ENCODE data around the gene NHEJ1. TPM values are rescaled to one million over a fixed set of nuclear protein-coding genes. Genes with fewer than 3 reads are reported as not detected.
A peak's percentile ranks its signal among the peaks of the same experiment; 100 is the strongest.

NHEJ1 gene
- total and polyA plus RNA-seq, 2 of the 13 experiments (the other 11 are each of a cell fraction or from before 2014, with no cell fraction given) = 30.0 to 30.7 TPM

DNA sequence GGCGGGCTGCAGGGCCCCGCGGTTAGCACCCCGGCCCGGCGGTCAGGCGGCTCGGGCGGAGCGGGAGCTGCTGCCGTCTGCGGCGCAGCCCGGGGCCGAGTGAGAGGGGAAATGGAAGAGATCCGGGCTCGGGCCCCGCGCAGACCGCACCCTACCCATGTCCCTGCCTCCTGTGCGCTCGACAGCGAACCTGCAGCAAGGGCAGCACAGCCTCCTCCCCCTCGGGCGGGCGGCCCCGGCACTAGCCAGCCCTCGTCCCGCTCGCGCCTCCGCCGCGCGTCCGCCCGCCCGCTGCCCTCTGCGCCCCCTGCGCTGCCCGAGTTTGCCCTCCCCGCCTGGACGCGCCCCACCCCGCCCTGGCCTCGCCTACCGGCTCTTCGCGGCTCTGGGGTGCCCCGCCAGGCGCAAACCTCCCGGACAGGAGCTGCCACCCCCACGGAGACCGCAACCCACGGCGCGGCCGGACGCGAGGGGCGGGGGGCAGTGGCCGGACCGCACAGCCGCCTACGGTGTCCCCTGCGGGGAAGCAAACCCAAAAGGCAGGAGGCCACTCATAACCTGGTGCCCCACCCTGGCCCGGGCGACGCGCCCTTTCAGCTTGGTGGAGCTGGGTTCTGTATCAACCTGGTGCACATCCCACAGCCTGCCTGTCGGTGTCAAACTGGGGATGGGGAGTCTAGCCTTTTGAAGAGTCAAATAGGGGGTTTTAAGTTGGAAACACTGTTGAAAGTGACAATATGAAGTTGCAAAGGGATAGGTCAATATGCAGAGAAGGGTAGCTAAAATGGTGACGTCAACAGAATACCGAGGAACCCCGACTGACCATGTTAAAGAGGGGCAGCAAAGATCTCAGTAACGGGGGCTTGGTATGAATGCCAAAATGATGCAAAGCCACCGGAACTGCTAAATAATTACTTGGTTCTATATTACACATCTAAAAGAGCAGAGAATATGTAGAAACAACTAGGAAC, 99.5 kb downstream of the NHEJ1 start, which contains the start of gene IHH (continued):
- TF ChIP-seq, protein P1, sequence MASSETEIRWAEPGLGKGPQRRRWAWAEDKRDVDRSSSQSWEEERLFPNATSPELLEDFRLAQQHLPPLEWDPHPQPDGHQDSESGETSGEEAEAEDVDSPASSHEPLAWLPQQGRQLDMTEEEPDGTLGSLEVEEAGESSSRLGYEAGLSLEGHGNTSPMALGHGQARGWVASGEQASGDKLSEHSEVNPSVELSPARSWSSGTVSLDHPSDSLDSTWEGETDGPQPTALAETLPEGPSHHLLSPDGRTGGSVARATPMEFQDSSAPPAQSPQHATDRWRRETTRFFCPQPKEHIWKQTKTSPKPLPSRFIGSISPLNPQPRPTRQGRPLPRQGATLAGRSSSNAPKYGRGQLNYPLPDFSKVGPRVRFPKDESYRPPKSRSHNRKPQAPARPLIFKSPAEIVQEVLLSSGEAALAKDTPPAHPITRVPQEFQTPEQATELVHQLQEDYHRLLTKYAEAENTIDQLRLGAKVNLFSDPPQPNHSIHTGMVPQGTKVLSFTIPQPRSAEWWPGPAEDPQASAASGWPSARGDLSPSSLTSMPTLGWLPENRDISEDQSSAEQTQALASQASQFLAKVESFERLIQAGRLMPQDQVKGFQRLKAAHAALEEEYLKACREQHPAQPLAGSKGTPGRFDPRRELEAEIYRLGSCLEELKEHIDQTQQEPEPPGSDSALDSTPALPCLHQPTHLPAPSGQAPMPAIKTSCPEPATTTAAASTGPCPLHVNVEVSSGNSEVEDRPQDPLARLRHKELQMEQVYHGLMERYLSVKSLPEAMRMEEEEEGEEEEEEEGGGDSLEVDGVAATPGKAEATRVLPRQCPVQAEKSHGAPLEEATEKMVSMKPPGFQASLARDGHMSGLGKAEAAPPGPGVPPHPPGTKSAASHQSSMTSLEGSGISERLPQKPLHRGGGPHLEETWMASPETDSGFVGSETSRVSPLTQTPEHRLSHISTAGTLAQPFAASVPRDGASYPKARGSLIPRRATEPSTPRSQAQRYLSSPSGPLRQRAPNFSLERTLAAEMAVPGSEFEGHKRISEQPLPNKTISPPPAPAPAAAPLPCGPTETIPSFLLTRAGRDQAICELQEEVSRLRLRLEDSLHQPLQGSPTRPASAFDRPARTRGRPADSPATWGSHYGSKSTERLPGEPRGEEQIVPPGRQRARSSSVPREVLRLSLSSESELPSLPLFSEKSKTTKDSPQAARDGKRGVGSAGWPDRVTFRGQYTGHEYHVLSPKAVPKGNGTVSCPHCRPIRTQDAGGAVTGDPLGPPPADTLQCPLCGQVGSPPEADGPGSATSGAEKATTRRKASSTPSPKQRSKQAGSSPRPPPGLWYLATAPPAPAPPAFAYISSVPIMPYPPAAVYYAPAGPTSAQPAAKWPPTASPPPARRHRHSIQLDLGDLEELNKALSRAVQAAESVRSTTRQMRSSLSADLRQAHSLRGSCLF (CRISPR knock-in tag; IDR thresholded peaks at IDR 0.05; ENCODE audit: borderline replicate concordance) = no peak
- TF ChIP-seq ASH2L (IDR thresholded peaks at IDR 0.05; ENCODE audit: insufficient read length, low read depth, low read length) (no peak), ZNF10 (CRISPR knock-in tag; IDR thresholded peaks at IDR 0.05; ENCODE audit: borderline replicate concordance, low read depth) (no peak), SETDB1 (CRISPR knock-in tag; IDR thresholded peaks at IDR 0.05; ENCODE audit: borderline replicate concordance) (no peak), RELA (CRISPR knock-in tag; IDR thresholded peaks at IDR 0.05) (no peak), ZSCAN21 (CRISPR knock-in tag; IDR thresholded peaks at IDR 0.05; ENCODE audit: borderline replicate concordance) (0 out of 2 replicates have a peak, but pooled peaks have one; percentile 42), ZSCAN22 (CRISPR knock-in tag; IDR thresholded peaks at IDR 0.05) (no peak), TOPORS (CRISPR knock-in tag; IDR thresholded peaks at IDR 0.05) (no peak), TARDBP (CRISPR knock-in tag; IDR thresholded peaks at IDR 0.05) (no peak), DNMT1 (CRISPR knock-in tag; IDR thresholded peaks at IDR 0.05) (no peak), ZMYM4 (CRISPR knock-in tag; IDR thresholded peaks at IDR 0.05) (0 out of 2 replicates have a peak, but pooled peaks have one; percentile 9), SIX4 (CRISPR knock-in tag; IDR thresholded peaks at IDR 0.05) (no peak), EP300 (IDR thresholded peaks at IDR 0.05; ENCODE audit: low read depth in 2 of 2, low read length in 2 of 2) (no peak), EP300 (CRISPR knock-in tag; IDR thresholded peaks at IDR 0.05; ENCODE audit: borderline replicate concordance) (no peak), ZNF678 (CRISPR knock-in tag; IDR thresholded peaks at IDR 0.05) (no peak), ARNT2 (CRISPR knock-in tag; IDR thresholded peaks at IDR 0.05; ENCODE audit: low read depth) (peak; percentile 48; the same call in 1 of the 2 replicates), ZNF777 (CRISPR knock-in tag; IDR thresholded peaks at IDR 0.05) (peak; percentile 94), TSC22D2 (CRISPR knock-in tag; IDR thresholded peaks at IDR 0.05; ENCODE audit: borderline replicate concordance) (no peak)
- TF ChIP-seq, protein P2, sequence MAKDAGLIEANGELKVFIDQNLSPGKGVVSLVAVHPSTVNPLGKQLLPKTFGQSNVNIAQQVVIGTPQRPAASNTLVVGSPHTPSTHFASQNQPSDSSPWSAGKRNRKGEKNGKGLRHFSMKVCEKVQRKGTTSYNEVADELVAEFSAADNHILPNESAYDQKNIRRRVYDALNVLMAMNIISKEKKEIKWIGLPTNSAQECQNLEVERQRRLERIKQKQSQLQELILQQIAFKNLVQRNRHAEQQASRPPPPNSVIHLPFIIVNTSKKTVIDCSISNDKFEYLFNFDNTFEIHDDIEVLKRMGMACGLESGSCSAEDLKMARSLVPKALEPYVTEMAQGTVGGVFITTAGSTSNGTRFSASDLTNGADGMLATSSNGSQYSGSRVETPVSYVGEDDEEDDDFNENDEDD (CRISPR knock-in tag; IDR thresholded peaks at IDR 0.05; ENCODE audit: borderline replicate concordance) = peak; percentile 49; the same call in 1 of the 2 replicates
- TF ChIP-seq, protein P3, sequence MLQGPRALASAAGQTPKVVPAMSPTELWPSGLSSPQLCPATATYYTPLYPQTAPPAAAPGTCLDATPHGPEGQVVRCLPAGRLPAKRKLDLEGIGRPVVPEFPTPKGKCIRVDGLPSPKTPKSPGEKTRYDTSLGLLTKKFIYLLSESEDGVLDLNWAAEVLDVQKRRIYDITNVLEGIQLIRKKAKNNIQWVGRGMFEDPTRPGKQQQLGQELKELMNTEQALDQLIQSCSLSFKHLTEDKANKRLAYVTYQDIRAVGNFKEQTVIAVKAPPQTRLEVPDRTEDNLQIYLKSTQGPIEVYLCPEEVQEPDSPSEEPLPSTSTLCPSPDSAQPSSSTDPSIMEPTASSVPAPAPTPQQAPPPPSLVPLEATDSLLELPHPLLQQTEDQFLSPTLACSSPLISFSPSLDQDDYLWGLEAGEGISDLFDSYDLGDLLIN (CRISPR knock-in tag; IDR thresholded peaks at IDR 0.05; ENCODE audit: borderline replicate concordance) = no peak

Data from HepG2 (cell line).